Measurements from ENCODE around the gene POGZ.
"Not testable (repeated sequence)": the region's sequence is repeated elsewhere in the genome, so short reads cannot be mapped to it uniquely, and the experiment has no call there.

POGZ gene

GRCh38 chr1:151478140-151478812, 19.0 kb upstream of the POGZ start:
- no peak for DNase-seq (ENCODE audit: low spot score)

- no peak for DNase-seq (ENCODE audit: low spot score)
Observed at GRCh38 chr1:151477066-151477465, 17.8 kb upstream of the POGZ start.

- no peak for DNase-seq (ENCODE audit: low spot score)
Observed at GRCh38 chr1:151476083-151476482, 16.8 kb upstream of the POGZ start.

GRCh38 chr1:151475175-151475574, 15.9 kb upstream of the POGZ start:
- no peak for DNase-seq (ENCODE audit: low spot score)

GRCh38 chr1:151474745-151475144, 15.5 kb upstream of the POGZ start:
- DNase-seq (ENCODE audit: low spot score) = no peak

GRCh38 chr1:151472856-151473731, 13.8 kb upstream of the POGZ start:
- DNase-seq (ENCODE audit: low spot score) = peak; percentile 22

GRCh38 chr1:151465026-151465425, 5.7 kb upstream of the POGZ start:
- DNase-seq (ENCODE audit: low spot score) = no peak

GRCh38 chr1:151461694-151462093, 2.4 kb upstream of the POGZ start:
- DNase-seq (ENCODE audit: low spot score) = no peak

GRCh38 chr1:151458802-151459330, 428 bp downstream of the POGZ start:
- DNase-seq (ENCODE audit: low spot score) = peak; percentile 64

GRCh38 chr1:151457911-151458801, 1.1 kb downstream of the POGZ start:
- DNase-seq (ENCODE audit: low spot score) = peak; percentile 87

GRCh38 chr1:151455966-151456365, 3.3 kb downstream of the POGZ start:
- DNase-seq (ENCODE audit: low spot score) = no peak

GRCh38 chr1:151455231-151455630, 4.1 kb downstream of the POGZ start:
- DNase-seq (ENCODE audit: low spot score) = no peak

- no peak for DNase-seq (ENCODE audit: low spot score)
Observed at GRCh38 chr1:151447696-151448095, 11.6 kb downstream of the POGZ start.

GRCh38 chr1:151444783-151445177, 14.5 kb downstream of the POGZ start:
- DNase-seq (ENCODE audit: low spot score) = no peak

- DNase-seq (ENCODE audit: low spot score) = peak; percentile 87
Observed at GRCh38 chr1:151443846-151444782, 15.2 kb downstream of the POGZ start.

- DNase-seq (ENCODE audit: low spot score) = not testable (repeated sequence)
Observed at GRCh38 chr1:151437396-151437795, 21.9 kb downstream of the POGZ start.

GRCh38 chr1:151436985-151437384, 22.3 kb downstream of the POGZ start:
- no peak for DNase-seq (ENCODE audit: low spot score)

- no peak for DNase-seq (ENCODE audit: low spot score)
Observed at GRCh38 chr1:151435174-151435573, 24.1 kb downstream of the POGZ start.

GRCh38 chr1:151433827-151434226, 25.5 kb downstream of the POGZ start:
- DNase-seq (ENCODE audit: low spot score) = not testable (repeated sequence)

GRCh38 chr1:151428068-151428467, 31.2 kb downstream of the POGZ start:
- no peak for DNase-seq (ENCODE audit: low spot score)

- no peak for DNase-seq (ENCODE audit: low spot score)
Observed at GRCh38 chr1:151425103-151425502, 34.2 kb downstream of the POGZ start.

Measured in cerebellar cortex (tissue), 1 donor.